Stimulated activated CD8-positive, alpha-beta memory T cell treated with anti-CD3 and anti-CD28 coated beads, Interleukin-2, amount 100 ng/mL, for 48 hours (primary cell): ENCODE results near the gene NFX1.
"Not testable (repeated sequence)": the region's sequence is repeated elsewhere in the genome, so short reads cannot be mapped to it uniquely, and the experiment has no call there.

Experiments
- DNase-seq, 2 donors: peaks; one replicate each; pipeline ENCODE4 v3.0.0-alpha.2; 2020; ENCODE audit warnings: low read depth in 2 of 2

The NFX1 gene

DNA sequence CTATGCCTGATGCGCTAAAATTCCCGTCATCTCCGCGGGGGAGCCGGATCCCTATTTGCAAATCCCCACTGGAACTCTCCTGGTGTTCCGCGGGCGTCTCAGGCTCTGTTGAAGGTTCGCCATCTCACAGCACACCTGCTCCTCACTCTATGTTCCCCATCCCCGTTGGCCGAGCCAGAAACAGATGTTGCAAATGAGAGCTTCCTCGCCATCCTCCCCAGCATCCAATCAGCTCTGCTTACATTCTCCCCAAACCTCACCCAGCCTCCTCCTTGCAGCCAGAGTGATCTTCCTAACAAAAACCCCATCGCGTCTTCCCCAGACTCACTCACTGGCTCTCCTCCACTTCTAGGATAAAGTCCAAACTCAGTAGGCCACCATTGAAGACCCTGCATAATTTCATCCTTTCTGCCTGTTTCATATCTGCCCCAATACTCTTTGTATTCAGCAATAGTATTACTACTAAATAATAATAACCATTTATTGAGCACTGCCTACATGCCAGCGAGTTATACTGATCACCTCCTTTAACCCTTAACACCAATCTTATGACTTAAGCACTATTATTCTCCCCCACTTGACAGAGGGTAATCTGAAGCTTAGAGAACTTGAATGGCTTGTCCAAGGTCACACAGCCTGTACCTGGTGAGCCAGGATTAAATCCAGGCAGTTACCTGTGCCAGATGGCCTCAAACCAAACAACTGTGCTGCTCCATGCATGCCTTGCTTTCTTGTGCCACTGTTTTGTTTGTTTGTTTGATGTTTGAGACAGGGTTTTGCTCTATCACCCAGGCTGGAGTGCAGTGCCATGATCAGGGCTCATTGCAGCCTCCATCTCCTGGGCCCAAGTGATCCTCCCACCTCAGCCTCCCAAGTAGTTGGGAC is 98.0 kb downstream of the NFX1 start:
- no peak for DNase-seq

DNA sequence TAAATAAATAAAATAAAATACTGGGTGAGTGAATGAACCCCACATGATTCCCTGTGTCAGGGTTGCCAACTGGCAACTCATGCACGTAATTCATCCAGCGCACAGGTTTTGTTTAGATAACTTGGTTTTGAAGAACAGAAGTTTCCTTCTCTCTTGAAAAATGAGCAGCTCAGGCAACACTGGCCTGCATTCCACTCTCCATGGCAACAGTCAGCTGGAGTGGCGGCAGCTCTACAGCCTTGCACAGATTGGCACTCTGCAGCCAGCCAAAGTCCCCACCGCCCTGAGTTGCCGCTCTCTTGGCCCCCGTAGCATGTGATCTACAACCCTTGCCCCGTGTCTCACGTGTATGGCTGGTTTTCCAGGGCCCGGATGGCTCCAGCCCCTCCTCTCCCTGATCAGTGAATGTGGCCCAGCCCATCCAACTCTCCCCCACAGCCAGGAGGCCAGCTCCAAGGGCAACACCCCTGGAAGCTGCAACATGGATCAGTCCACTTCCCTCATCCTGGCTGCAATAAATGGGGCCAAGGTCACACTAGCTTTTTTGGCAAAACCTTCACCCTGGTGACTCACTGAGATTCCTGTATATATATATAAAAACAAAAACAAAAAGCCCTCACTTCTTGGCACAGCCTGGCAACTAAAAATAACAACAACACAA is 100.9 kb downstream of the NFX1 start:
- DNase-seq: not testable (repeated sequence)

DNA sequence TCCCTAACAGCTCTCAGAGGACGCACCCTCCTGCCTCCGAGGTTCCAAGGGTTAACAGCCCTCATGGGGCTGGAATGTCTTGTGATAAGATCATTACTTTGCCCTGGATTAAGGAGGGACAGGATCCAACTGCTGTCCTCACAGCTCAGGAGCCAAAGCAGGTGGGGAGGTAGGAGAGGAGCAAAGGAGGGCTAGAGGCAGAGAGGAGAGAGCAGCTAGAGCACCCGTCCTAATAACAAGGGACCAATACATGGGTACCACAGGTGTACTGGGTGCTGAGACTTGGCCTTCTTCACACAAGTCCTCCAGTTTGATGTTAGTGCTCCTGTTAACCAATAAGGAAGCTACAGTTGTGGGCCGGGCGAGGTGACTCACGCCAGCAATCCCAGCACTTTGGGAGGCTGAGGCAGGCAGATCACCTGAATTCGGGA is 102.3 kb downstream of the NFX1 start:
- not testable (repeated sequence) for DNase-seq

DNA sequence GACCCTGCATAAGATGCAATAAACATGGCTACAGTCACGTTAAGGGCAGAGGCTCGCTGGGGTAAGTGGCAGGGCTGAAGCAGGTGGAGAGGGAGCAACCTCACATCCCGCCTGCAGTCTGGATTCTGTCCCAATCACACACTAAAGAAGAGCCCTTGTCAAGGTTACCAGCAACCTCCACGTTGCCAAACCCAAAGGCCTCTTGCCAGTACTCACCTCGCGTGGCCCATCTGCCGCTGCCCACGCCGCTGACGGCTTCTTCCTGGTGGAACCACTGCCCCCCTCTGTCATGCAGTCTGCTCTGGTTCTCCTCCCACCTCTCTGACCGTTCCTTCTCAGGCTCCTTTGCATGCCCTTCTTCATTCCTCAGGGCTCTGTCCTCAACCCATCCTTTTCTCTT is 103.3 kb downstream of the NFX1 start:
- no peak for DNase-seq

DNA sequence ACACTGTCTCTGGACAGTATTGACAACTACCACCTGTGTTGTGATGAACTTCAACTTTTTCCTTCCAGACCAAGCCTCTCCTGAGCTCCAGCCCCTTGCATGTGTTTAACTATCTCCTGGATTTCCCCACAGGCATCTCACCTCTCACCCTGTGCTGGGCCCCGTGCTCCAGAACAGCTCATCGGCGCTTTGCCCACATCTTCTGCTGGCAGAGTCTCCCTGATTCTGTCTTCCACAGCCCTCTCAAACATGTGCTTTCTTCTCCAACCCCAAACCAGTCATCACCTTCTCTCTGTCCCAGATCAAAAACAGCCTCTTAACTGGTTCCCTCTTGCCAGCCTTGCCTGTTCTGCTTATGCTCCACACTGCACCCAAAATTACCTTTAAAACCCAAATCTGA is 103.7 kb downstream of the NFX1 start:
- DNase-seq: not testable (repeated sequence)

DNA sequence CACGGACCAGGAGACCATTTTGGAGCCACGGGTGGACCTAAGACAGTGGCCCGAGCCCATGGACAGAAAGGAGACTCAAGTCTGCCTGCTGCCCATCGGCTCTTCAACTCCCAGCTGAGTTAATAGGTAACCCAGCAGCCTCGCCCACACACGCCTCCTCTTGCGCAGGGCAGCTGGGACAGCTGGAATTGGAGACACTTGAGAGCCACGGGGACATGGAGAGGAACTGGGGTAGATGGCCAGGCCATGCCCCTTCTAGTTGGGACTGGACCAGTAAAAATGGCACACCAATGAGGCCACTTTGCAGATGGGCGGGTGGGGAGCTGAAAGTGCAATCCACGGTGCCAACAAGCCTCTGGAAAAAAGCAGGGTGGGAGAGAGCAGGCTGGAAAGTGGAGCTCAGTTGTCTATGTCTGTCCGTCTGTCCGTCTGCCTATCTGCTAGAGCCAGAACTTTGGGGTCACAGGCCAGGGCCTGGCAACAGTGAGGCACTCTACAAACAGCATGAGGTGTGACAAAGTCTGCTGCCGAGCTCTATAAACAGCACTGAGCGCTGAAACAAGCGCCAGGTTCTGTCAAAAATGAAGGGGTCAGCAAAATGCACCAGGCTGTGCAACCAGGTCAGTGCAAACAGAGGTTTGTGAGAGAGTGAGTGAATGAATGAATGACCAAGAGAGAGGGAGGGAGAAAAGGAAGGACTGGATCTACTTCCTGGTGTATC is 105.0 kb downstream of the NFX1 start:
- not testable (repeated sequence) for DNase-seq

DNA sequence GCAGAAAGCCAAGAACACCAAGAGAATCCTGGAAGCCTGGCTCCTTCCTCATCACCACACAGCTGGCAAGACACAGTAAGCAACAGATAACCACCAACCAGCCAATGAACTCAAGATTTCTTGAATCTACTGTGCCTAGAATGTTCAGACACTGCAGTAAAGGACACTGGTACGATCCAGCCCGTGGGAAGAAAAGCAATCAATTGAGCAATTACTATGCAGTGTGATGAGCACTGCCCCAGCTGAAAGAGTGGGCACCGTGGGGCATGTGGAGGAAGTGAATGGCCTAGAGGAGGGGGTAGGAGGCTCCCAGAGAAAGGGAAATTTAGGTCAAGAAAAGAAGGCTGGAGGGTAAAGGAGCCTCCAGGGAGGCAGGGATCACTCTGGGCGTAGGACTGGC is 107.5 kb downstream of the NFX1 start:
- not testable (repeated sequence) for DNase-seq

DNA sequence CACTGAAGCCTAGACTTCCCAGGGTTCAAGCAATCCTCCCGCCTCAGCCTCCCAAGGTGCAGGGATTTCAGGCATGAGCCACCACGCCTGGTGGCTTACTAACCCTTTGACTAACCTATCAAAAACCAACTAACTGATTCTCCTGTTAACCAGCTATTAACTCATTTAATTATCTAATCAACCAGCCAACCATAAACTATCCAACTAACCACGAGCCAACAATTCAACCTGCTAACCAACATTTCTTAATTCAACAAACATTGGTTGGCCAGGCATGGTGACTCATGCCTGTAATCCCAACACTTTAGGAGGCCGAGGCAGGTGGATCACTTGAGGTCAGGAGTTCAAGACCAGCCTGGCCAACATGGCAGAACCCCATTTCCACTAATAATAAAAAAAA is 108.7 kb downstream of the NFX1 start:
- not testable (repeated sequence) for DNase-seq

DNA sequence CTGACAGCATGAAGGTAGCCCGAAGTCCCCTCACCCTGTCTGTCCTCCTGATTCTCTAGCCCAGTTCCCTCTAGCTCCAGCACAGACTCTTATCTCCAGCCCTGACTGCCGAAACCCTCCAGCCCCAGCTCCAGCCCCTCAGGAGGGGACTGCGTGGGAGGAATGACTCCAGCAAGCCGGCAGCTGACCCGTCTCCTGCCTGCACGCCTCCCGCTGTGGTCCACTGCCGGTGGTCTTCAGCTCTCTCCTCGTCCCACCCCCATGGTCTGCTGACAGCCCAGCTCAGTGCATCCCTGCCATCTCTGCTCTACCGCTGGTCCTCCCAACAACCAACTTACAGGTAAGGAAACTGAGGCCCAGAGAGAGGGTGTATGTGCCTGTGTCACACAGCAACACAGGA is 111.5 kb downstream of the NFX1 start:
- DNase-seq: not testable (repeated sequence)

DNA sequence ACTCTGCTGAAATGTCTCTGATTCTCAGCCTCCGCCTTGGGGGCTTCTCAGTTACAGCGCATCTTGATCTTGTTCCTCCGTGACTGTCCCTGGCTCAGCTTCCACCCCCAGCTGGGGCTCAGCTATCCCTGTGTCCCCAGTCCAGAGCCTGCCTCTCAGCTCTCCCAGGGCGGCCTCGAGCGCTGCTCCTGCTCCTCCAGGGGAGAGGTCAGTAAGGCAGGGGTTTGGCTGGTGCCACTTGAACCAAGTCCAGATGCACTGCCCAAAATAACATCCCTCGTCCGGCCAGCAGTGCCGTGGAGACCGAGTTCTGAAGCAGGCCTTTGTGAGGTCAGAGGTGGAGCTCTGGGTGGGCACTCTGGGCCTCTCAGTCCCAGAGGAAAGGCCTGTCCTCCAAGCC is 112.1 kb downstream of the NFX1 start, which contains the start of gene AQP7:
Gene AQP7 (minus strand): TSS at position 198 of the 400 bp plus-strand sequence. CDS start 1,306 bp downstream, outside the sequence.
- DNase-seq: not testable (repeated sequence)

DNA sequence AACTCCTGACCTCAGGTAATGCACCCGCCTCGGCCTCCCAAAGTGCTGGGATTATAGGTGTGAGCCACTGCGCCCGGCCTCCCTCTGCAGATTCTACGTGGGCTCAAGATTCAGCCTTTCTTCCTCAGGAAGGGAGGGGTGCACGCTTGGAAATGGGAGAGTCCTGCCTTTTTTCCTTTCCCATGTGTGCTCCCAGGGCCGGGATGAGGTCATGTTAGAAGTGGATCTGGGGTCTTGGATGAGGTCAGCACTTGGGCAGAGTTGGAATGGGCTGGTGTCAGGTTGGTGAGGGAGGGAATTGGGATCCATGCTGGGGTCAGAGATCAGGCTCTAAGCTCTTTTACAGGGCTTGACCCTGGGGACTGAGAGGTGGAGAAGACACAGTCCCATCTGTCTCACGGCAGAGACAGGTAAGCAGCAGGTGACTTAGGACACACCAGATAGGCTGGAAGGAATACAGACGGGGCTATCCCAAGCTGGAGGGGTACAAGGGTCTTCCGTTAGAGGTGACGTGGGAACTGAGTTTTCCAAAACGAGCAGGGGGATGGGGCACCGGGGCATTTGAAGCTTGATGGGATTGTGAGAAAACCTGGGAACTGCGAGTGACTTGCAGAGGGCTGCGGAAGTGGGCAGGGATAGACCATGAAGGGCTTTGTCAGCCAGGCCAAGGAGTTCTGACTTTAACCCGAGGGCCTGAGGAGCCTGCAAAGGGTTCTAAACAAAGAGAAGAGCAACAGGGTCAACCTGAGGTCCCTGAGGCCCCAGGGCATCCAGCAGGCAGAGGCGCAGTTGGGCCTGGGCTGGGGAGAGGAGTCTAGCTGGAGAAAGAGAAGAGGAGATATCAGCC is 113.8 kb downstream of the NFX1 start:
- DNase-seq: no peak

DNA sequence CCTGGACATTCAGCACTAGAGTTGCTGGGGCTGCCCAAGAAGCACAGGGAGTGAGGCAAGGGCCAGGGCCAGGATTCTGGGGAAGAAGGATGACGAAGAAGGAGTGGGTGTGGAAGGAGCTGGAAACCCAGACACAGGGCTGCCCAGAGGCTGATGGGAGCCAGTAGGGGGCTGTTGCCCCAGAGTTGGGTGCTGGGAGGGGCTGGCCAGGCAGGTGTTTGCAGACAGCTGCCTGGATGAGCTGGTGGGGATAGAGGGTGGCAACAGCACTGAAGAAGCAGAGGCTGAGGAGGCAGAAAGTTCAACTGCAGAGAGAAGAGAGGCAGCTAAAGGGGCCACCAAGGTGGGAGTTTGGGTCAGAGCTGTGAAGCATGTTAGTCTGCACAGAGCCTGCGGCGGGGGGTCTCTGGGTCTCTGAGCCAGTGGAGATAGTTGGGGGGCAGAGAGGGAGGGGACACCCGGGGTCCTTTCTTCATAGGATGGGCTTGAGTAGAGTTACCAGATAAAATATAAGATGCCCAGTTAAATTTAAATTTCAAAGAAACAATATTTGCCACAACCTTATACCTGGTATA is 114.6 kb downstream of the NFX1 start:
- no peak for DNase-seq

DNA sequence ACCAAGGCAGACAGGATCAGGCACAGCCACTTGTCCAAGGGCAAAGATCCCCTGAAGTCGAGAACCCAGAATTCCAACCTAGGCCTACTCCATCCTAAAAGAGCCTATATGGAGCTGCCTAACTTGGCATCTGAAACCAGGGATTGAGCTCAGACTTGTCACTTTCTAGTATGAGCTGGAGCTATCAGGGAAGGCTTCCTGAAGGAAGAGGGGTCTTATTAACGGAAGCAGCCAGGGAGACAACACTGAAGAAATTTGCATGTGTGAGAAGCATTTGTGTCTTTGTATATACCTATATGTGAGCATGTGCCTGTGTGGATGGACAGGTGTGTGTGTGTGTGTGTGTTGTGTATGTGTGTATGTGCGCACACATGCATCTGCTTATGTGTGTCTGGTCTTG is 116.7 kb downstream of the NFX1 start:
- DNase-seq: no peak

DNA sequence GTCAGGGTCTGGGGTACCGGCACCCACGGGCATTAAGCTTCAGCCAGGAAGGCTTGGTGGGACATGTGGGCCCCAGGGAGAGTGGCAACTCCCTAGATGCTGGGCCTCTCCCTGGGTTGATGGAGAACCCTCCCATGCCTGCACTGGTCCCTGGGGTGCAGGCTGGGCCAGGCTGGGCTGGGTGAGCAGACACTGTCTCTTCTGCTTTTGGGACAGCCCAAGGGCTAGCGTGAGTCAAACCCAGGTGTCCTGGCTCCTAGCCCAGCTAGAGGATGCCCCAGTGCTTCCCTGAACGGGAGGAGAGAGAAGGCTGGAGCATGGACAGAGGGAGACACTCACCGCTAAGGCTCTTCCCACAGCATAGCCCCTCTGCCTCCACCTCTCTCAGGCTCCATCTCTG is 117.8 kb downstream of the NFX1 start:
- no peak for DNase-seq

DNA sequence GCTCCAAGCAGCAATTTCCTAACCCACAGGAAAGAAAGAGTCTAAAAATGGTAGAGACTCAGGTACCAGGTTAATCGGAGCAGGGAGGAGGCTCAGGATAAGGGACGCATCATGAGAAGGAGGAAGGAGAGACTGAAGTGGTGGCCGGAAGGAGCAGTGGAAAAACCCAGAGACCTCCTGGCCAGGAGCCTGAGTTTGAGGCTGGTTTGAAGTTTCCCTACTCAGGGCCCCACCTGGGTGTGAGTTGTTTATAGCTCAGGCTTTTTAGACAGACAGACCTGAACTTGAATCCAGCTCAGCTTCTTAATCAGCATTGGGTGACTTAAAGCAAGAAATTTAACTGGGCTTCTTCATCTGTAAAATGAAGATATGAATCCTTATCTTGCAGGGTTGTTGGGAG is 124.0 kb downstream of the NFX1 start:
- no peak for DNase-seq

DNA sequence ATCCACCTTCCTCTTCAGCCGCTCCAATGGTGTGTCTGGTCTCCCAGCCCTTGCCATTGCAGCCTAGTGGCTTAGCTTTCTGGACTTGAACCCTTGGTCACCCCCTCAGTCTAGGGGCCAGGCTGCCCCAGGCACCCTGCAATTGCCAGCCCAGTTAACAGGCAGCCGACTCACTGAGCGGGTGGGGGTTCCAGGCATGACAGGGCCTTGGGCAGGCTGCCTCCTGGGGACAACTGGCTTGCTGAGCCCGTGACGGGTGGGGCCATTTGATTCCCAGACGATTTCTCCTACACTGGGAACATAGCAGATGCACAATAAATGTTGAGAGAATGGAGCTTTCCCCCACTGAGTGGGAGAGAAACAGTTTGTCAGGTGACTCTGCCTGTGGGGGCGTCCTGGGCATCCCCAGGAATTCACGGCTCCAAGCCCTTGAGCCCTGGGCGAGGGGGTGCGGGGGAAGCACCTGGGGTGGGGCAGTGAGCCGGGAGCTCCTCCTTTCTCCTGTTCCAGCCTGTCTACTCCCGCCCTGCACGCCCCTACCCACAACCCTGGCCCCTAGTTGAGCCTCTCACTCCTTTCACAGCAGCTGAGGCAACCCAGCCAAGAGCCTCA is 124.7 kb downstream of the NFX1 start:
- DNase-seq: no peak

DNA sequence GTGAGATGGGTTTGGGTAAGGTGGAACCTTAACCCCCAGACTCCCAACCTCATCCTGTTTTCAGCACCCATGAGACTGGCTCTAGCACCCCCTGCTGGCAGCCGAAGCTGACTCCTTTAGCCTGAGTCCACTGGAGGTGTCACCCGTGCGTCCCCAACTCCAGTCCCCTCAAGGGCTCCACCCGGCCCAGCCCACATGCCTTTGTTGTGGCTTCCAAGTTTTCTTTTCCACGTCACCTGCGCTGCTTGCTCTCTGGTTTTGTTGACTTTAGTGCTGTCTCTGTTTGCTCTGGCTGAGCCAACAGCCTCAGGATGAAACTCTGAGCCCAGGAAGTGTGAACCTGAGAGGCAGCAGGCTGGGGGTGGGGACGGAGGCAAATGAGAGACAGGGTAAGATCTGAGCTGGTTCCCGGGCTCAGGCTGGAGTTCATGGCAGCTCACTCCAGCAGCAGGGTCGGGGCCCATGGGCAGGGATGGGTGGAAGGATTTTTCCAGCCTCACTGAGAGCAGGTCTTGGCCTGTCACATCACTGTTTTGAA is 125.3 kb downstream of the NFX1 start:
- peak; percentile 80 to 91 for DNase-seq

DNA sequence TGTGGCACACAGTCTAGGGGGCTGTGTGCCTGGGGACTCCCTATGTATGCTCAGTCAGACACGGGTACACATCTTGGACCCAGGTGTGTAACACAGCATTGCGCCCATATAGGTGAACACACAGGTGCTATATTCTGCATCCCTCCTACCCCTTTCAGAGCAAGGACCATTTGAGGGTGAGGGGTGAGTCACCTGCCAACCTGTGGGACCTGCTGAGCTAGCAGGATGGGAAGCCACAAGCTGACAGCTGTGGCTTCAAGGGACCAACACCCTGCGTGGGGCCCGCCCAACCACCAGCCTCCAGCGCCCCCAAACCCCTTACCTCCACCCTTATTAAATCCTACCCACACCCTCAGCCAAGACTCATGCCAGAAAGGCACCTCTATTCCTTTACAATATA is 126.7 kb downstream of the NFX1 start:
- DNase-seq: no peak

DNA sequence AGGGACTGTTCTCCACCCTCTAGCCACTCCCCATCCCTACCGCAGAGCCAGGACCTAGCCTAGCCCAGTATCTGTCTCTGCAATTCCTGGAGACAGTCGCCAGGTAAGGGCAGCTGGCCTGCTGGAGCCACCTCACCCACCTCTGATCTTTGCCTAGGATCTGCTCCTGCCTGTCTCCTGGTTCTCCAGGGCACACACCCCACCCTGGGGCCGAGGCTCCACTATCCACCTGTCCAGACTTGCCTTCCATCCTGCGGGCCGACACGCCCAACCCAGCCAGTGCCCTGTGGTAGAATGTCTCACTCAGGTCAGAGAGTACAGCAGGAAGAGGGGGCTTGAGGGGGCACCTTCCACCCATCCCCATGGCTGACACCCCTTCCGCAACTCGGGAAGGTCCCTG is 127.8 kb downstream of the NFX1 start:
- DNase-seq: no peak

DNA sequence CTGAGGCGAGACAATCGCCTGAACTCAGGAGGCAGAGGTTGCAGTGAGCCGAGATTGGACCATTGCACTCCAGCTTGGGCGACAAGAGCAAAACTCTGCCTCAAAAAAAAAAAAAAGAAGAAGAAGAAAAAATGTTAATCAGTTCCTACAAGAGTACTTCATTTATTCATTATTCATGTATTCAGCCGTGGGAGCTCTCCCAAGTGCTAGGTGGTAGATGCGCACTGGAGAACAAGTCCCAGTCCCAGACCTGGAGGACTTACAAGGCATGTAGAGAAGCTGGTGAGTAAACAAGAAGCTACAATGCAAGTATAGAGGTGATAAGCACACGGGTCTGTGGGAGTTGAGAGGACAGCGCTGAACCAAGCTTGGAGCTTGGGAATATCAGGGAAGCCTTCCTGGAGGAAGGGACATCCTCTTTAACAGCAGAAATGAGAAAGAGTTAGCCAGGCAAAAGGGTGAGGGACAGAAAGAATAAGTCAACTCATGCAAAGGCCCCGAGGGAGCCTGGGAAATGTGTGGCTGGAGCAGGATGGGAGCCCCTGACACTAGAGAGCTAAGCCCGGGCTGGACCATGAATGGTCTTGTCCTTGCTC is 129.5 kb downstream of the NFX1 start:
- no peak for DNase-seq
